HepG2 (cell line): ENCODE results near the gene DLL4.

Experiments used
- POLR2A ChIP-seq, 2 experiments: IDR thresholded peaks; 2 replicates each; pipeline ENCODE4 v1.6.1; 2011; ENCODE audit warnings: low read depth in 2 of 2, low read length in 2 of 2, mild to moderate bottlenecking in 1 of 2, moderate library complexity in 1 of 2; ENCODE audit not compliant: insufficient read depth in 1 of 2
- U2AF1 ChIP-seq: fragments of 200-400 bp; formaldehyde crosslinking; optimal IDR thresholded peaks from 2 replicates; pipeline ENCODE3; 2017; ENCODE audit warnings: mild to moderate bottlenecking, low read depth, low read length
- ZBTB1 ChIP-seq: sonication (generic); formaldehyde crosslinking; IDR thresholded peaks from 2 replicates; pipeline ENCODE4 v1.4.0; 2020; ENCODE audit warnings: missing genetic modification reagents, borderline replicate concordance
- TF ChIP-seq, protein P1 (sequence below): sonication (generic); formaldehyde crosslinking; IDR thresholded peaks from 2 replicates; pipeline ENCODE4 v1.5.0; 2020; ENCODE audit warnings: mild to moderate bottlenecking, missing genetic modification reagents, moderate library complexity
- TF ChIP-seq, protein P2 (sequence below), 2 experiments: IDR thresholded peaks; 2 replicates each; pipeline ENCODE4 v1.6.1; 2011 to 2012; ENCODE audit warnings: low read length in 2 of 2, borderline replicate concordance in 1 of 2, low read depth in 1 of 2, mild to moderate bottlenecking in 1 of 2, moderate library complexity in 1 of 2

DNA sequence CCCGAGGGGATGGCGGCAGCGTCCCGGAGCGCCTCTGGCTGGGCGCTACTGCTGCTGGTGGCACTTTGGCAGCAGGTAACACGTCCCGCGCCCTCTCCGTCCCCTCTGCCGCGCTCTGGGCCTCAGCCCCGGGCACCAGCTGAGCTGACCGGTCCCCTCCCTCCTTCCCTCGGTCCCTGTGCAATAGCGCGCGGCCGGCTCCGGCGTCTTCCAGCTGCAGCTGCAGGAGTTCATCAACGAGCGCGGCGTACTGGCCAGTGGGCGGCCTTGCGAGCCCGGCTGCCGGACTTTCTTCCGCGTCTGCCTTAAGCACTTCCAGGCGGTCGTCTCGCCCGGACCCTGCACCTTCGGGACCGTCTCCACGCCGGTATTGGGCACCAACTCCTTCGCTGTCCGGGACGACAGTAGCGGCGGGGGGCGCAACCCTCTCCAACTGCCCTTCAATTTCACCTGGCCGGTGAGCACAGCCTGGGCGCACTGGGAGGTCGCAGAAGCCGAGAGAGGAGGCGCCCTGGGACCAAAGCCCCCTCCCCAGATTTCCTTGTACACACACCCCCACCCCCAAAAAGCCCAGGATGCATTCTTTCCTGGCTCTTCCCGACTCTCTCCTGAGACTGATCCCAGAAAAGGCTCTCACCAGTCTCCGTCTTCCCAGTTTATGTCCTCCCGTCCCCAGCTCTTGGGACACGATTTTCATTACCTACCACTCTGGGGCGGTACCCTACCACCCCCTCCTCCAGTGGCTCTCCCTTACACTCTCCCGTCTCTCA is 705 bp downstream of the DLL4 start:
- TF ChIP-seq POLR2A (IDR thresholded peaks at IDR 0.05; ENCODE audit: insufficient read depth in 1 of 2, low read depth in 2 of 2, low read length in 2 of 2) (no peak), ZBTB1 (CRISPR knock-in tag) (no peak), U2AF1 (no peak)
- TF ChIP-seq, protein P1, sequence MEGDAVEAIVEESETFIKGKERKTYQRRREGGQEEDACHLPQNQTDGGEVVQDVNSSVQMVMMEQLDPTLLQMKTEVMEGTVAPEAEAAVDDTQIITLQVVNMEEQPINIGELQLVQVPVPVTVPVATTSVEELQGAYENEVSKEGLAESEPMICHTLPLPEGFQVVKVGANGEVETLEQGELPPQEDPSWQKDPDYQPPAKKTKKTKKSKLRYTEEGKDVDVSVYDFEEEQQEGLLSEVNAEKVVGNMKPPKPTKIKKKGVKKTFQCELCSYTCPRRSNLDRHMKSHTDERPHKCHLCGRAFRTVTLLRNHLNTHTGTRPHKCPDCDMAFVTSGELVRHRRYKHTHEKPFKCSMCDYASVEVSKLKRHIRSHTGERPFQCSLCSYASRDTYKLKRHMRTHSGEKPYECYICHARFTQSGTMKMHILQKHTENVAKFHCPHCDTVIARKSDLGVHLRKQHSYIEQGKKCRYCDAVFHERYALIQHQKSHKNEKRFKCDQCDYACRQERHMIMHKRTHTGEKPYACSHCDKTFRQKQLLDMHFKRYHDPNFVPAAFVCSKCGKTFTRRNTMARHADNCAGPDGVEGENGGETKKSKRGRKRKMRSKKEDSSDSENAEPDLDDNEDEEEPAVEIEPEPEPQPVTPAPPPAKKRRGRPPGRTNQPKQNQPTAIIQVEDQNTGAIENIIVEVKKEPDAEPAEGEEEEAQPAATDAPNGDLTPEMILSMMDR (CRISPR knock-in tag) = peak; percentile 36
- TF ChIP-seq, protein P2, sequence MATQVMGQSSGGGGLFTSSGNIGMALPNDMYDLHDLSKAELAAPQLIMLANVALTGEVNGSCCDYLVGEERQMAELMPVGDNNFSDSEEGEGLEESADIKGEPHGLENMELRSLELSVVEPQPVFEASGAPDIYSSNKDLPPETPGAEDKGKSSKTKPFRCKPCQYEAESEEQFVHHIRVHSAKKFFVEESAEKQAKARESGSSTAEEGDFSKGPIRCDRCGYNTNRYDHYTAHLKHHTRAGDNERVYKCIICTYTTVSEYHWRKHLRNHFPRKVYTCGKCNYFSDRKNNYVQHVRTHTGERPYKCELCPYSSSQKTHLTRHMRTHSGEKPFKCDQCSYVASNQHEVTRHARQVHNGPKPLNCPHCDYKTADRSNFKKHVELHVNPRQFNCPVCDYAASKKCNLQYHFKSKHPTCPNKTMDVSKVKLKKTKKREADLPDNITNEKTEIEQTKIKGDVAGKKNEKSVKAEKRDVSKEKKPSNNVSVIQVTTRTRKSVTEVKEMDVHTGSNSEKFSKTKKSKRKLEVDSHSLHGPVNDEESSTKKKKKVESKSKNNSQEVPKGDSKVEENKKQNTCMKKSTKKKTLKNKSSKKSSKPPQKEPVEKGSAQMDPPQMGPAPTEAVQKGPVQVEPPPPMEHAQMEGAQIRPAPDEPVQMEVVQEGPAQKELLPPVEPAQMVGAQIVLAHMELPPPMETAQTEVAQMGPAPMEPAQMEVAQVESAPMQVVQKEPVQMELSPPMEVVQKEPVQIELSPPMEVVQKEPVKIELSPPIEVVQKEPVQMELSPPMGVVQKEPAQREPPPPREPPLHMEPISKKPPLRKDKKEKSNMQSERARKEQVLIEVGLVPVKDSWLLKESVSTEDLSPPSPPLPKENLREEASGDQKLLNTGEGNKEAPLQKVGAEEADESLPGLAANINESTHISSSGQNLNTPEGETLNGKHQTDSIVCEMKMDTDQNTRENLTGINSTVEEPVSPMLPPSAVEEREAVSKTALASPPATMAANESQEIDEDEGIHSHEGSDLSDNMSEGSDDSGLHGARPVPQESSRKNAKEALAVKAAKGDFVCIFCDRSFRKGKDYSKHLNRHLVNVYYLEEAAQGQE (IDR thresholded peaks at IDR 0.05; ENCODE audit: borderline replicate concordance in 1 of 2, low read depth in 1 of 2, low read length in 2 of 2) = no peak
